Lower leg skin (tissue), 4 donors: ENCODE data around the gene MEGF8. TPM values are rescaled to one million over a fixed set of nuclear protein-coding genes. Genes with fewer than 3 reads are reported as not detected.

Experiments
- DNase-seq, 2 donors: peaks; one replicate each; pipeline ENCODE4 v3.0.0-alpha.2; 2019; ENCODE audit warnings: low spot score in 2 of 2
- H3K4me3 ChIP-seq: fragments of 200-600 bp; sonication (generic); 2 replicates; pipeline ENCODE4 v1.5.1; 2017; ENCODE audit warnings: mild to moderate bottlenecking, low read depth; ENCODE audit not compliant: poor library complexity, severe bottlenecking
- CTCF ChIP-seq, 3 donors: fragments of 450-650 bp; IDR thresholded peaks; one replicate each; pipeline ENCODE4 v1.5.1; 2016; ENCODE audit warnings: antibody characterized with exemption in 3 of 3, mild to moderate bottlenecking in 3 of 3, moderate library complexity in 2 of 3
- POLR2A ChIP-seq, 2 donors: fragments of 450-650 bp; IDR thresholded peaks; one replicate each; pipeline ENCODE4 v1.6.1; 2016 to 2017; ENCODE audit warnings: antibody characterized with exemption in 2 of 2, mild to moderate bottlenecking in 1 of 2, moderate library complexity in 1 of 2
- WGBS, 2 donors: methylation state at CpG; one replicate each; pipeline ENCODE4 v1.1.5; 2018; 5-methylcytosine and 5-hydroxymethylcytosine counted together
- intact Hi-C: fragments of 100-400 bp; cut with DNase I; formaldehyde crosslinking; loops from one replicate; pipeline ENCODE4 v1.15.0; 2023; ENCODE audit warnings: low total_unique reads
- total RNA-seq, 4 donors: library from RNA; depleted of rRNA; stranded (reverse); fragments of >200 nt; gene quantifications; one replicate each; pipeline ENCODE4 v1.1.0, GENCODE V29; 2016

MEGF8 gene
- total RNA-seq, 4 donors from 2014 or later: 6.1 to 14.1 (median 12.0) TPM

GRCh38 chr19:42388851-42389489, 63.5 kb downstream of the MEGF8 start:
- no peak overlapping the region for H3K4me3 ChIP-seq
- intact Hi-C loops: no loop called here
- no peak for DNase-seq
- WGBS, 2 donors: 53 to 72% methylated on average over 3 to 20 of the region's 20 CpGs
- TF ChIP-seq CTCF (IDR thresholded peaks at IDR 0.05) (no peak), POLR2A (IDR thresholded peaks at IDR 0.05) (no peak)

GRCh38 chr19:42389899-42390298, 64.5 kb downstream of the MEGF8 start, which contains the start of gene CNFN:
CNFN (minus strand) TSS chr19:42390297; CDS start chr19:42389037, 1,260 bp downstream.
- no peak for DNase-seq
- intact Hi-C loops: no loop called here
- no peak within 1 kb of the TSS for H3K4me3 ChIP-seq
- TF ChIP-seq POLR2A (IDR thresholded peaks at IDR 0.05) (no peak), CTCF (IDR thresholded peaks at IDR 0.05) (no peak)
- WGBS, 2 donors: 42 to 47% methylated on average over 12 of the region's 12 CpGs

- H3K4me3 ChIP-seq: no peak overlapping the region
- TF ChIP-seq CTCF (IDR thresholded peaks at IDR 0.05): no peak
- TF ChIP-seq POLR2A (IDR thresholded peaks at IDR 0.05): no peak
- intact Hi-C loops: no loop called here
- WGBS, 2 donors: 71 to 81% methylated on average over 4 of the region's 4 CpGs
- DNase-seq: no peak
Measured at GRCh38 chr19:42392165-42392564, 66.7 kb downstream of the MEGF8 start.

GRCh38 chr19:42394751-42395150, 69.3 kb downstream of the MEGF8 start:
- intact Hi-C loops: no loop called here
- no peak for DNase-seq
- no peak overlapping the region for H3K4me3 ChIP-seq
- TF ChIP-seq POLR2A (IDR thresholded peaks at IDR 0.05): no peak
- no peak for TF ChIP-seq CTCF (IDR thresholded peaks at IDR 0.05)
- 78 to 87% methylated on average over 8 of the region's 8 CpGs for WGBS, 2 donors

GRCh38 chr19:42396381-42397262, 71.2 kb downstream of the MEGF8 start:
- intact Hi-C loops: no loop called here
- DNase-seq: peak; percentile 98 to 99
- 4 to 5% methylated on average over 39 to 42 of the region's 42 CpGs for WGBS, 2 donors
- H3K4me3 ChIP-seq: peak overlapping the region; percentile 21
- TF ChIP-seq POLR2A (IDR thresholded peaks at IDR 0.05): peak in 1 of 2 donors; percentile 3
- TF ChIP-seq CTCF (IDR thresholded peaks at IDR 0.05): no peak
